Lung (tissue), 12 donors: ENCODE measurements around the gene ENTPD5. TPM values are rescaled to one million over a fixed set of nuclear protein-coding genes. Genes with fewer than 3 reads are reported as not detected.

ENCODE experiments used
- ATAC-seq: fragments of 200-7000 bp; cut with Tn5 transposase; one replicate; pipeline ENCODE4 v1.9.1; 2020; ENCODE audit warnings: moderate number of reproducible peaks; ENCODE audit not compliant: insufficient read depth, low FRiP score
- DNase-seq, 3 donors: peaks; one replicate each; pipeline ENCODE4 v3.0.0-alpha.2; 2013 to 2017
- H3K27ac ChIP-seq, 2 donors: one replicate each; pipeline ENCODE4 v1.5.1; 2013; ENCODE audit warnings: mild to moderate bottlenecking in 2 of 2, moderate library complexity in 2 of 2, control low read depth in 1 of 2, inconsistent platforms in 1 of 2, low read depth in 1 of 2, low read length in 1 of 2
- H3K27me3 ChIP-seq, 3 donors: one replicate each; pipeline ENCODE4 v1.5.1; 2013; ENCODE audit warnings: low read length in 2 of 3; ENCODE audit not compliant: control insufficient read depth in 3 of 3, insufficient read depth in 3 of 3
- H3K36me3 ChIP-seq, 4 donors: one replicate each; pipeline ENCODE4 v1.5.1; 2013; ENCODE audit warnings: low read length in 4 of 4, mild to moderate bottlenecking in 1 of 4, moderate library complexity in 1 of 4; ENCODE audit not compliant: control insufficient read depth in 4 of 4, insufficient read depth in 4 of 4
- H3K4me1 ChIP-seq, 5 donors: one replicate each; pipeline ENCODE4 v1.5.1; 2013; ENCODE audit warnings: low read length in 5 of 5, mild to moderate bottlenecking in 2 of 5, moderate library complexity in 1 of 5; ENCODE audit not compliant: control insufficient read depth in 5 of 5, insufficient read depth in 5 of 5
- H3K4me3 ChIP-seq: one replicate; pipeline ENCODE4 v1.5.1; 2013; ENCODE audit warnings: mild to moderate bottlenecking, control low read depth, moderate library complexity
- H3K9ac ChIP-seq, 2 donors: one replicate each; pipeline ENCODE4 v1.5.1; 2013; ENCODE audit warnings: low read length in 2 of 2, control low read depth in 1 of 2; ENCODE audit not compliant: insufficient read depth in 1 of 2
- H3K9me3 ChIP-seq, 4 donors: one replicate each; pipeline ENCODE4 v1.5.1; 2013; ENCODE audit warnings: low read length in 3 of 4, mild to moderate bottlenecking in 1 of 4, moderate library complexity in 1 of 4; ENCODE audit not compliant: control insufficient read depth in 4 of 4, insufficient read depth in 3 of 4
- WGBS, 2 donors: extraction: QIAGEN DNeasy Blood & Tissue Kit; methylation state at CpG; one replicate each; pipeline ENCODE4 v1.1.7; 2013; 5-methylcytosine and 5-hydroxymethylcytosine counted together
- polyA plus RNA-seq, 2 donors: library from polyadenylated mRNA; stranded (reverse); fragments of 200-250 nt; gene quantifications; one replicate each; pipeline ENCODE4 v1.2.1, GENCODE V29; 2013
- total RNA-seq, 2 donors: library from RNA; depleted of rRNA in 1 of 2; stranded (reverse); fragments of >200 nt in 1 of 2; gene quantifications; one replicate each; pipeline ENCODE4 v1.2.1, GENCODE V29; 2014 to 2021
- TF ChIP-seq, protein P1 (sequence below): IDR thresholded peaks from 2 replicates; pipeline ENCODE4 v1.5.1; 2012; ENCODE audit warnings: mild to moderate bottlenecking; ENCODE audit errors: control extremely low read depth, extremely low read depth
- donor health status: control.
- donor health status: control.
- donor health status: Bipolar disorder and iron deficiency.
- donor health status: healthy.
- donor health status: DM: yes; HTN: yes; CAD: no.

ENTPD5 gene
- total and polyA plus RNA-seq, 4 donors, result 5.5 to 18.4 (median 9.3) TPM

DNA sequence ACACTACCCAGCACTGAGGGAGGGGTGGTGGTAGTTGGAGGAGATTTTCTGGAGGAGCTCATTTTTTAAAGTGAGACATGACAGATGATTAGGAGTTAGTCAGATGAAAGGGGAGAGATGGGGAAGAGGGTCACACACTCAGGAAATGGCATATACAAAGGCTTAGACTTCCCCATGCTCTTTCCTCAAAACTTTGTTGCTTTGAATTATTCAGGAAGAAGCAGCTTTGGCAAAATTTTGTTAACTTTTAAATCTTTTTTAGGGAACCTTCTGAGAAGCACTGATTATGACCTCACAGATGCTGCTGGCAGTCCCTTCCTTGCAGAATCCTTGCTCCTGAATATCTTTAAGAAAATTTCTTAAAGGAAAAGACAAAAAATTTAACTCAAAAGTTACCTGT, 45.3 kb upstream of the ENTPD5 start:
- Histone ChIP-seq H3K27me3 (no peaks in the 10 kb centered on the region), H3K9me3 (no peaks in the 10 kb centered on the region), H3K9ac (no peak overlapping the region), H3K4me3 (no peak overlapping the region), H3K4me1 (peaks cover 0 to 6% (median 0%) of the 10 kb centered on the region in 5 donors), H3K36me3 (peaks cover 12 to 43% (median 30%) of the 10 kb centered on the region in 4 donors), H3K27ac (no peak overlapping the region)
- DNase-seq (no peak), ATAC-seq (no peak)
- TF ChIP-seq, protein P1, sequence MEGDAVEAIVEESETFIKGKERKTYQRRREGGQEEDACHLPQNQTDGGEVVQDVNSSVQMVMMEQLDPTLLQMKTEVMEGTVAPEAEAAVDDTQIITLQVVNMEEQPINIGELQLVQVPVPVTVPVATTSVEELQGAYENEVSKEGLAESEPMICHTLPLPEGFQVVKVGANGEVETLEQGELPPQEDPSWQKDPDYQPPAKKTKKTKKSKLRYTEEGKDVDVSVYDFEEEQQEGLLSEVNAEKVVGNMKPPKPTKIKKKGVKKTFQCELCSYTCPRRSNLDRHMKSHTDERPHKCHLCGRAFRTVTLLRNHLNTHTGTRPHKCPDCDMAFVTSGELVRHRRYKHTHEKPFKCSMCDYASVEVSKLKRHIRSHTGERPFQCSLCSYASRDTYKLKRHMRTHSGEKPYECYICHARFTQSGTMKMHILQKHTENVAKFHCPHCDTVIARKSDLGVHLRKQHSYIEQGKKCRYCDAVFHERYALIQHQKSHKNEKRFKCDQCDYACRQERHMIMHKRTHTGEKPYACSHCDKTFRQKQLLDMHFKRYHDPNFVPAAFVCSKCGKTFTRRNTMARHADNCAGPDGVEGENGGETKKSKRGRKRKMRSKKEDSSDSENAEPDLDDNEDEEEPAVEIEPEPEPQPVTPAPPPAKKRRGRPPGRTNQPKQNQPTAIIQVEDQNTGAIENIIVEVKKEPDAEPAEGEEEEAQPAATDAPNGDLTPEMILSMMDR, result no peak

- Histone ChIP-seq H3K4me1 (peaks cover 0 to 6% (median 0%) of the 10 kb centered on the region in 5 donors), H3K27me3 (no peaks in the 10 kb centered on the region), H3K4me3 (no peak overlapping the region), H3K9me3 (no peaks in the 10 kb centered on the region), H3K36me3 (peaks cover 8 to 40% (median 27%) of the 10 kb centered on the region in 4 donors), H3K27ac (no peak overlapping the region), H3K9ac (no peak overlapping the region)
- TF ChIP-seq, protein P1, result no peak
- 81 to 88% methylated on average over 2 of the region's 2 CpGs for WGBS, 2 donors
- DNase-seq (no peak), ATAC-seq (no peak)
Observed at GRCh38 chr14:74062809-74063150, 43.7 kb upstream of the ENTPD5 start.

- TF ChIP-seq, protein P1, result no peak
- no peak overlapping the region for H3K9ac ChIP-seq
- no peaks in the 10 kb centered on the region for H3K27me3 ChIP-seq
- H3K4me3 ChIP-seq, result no peak overlapping the region
- H3K4me1 ChIP-seq, result no peaks in the 10 kb centered on the region
- ATAC-seq, result no peak
- 60 to 63% methylated on average over 3 of the region's 3 CpGs for WGBS, 2 donors
- H3K36me3 ChIP-seq, result peaks cover 0 to 7% (median under 1%) of the 10 kb centered on the region in 4 donors
- no peaks in the 10 kb centered on the region for H3K9me3 ChIP-seq
- H3K27ac ChIP-seq, result no peak overlapping the region
- no peak for DNase-seq
Observed at GRCh38 chr14:74049876-74050495, 30.9 kb upstream of the ENTPD5 start.

DNA sequence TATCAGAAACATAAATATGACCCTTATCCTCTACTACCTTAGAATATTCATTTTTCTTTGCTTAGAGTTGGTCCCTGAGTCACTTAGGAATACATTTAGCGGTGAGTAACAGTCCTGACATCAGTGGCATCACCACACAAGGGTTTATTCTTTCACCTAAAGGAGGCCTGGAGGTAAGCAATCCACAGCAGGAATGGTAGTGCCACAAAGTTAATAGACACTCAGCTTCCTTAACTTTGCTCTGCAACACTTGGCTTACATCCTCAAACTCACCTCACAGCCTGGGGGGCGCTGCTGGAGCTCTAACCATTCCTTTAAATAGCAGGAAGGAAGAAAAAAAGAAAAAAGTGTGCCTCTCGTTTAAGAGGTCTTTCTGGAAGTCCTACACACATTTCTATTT, 29.2 kb upstream of the ENTPD5 start:
- TF ChIP-seq, protein P1, result no peak
- no peak overlapping the region for H3K9ac ChIP-seq
- H3K4me1 ChIP-seq, result no peaks in the 10 kb centered on the region
- H3K9me3 ChIP-seq, result no peaks in the 10 kb centered on the region
- H3K4me3 ChIP-seq, result no peak overlapping the region
- no peak overlapping the region for H3K27ac ChIP-seq
- peaks cover 0 to 7% (median under 1%) of the 10 kb centered on the region in 4 donors for H3K36me3 ChIP-seq
- no peaks in the 10 kb centered on the region for H3K27me3 ChIP-seq
- DNase-seq (peak in 1 of 3 donors; percentile 14), ATAC-seq (no peak)
- WGBS, 2 donors, result 43 to 57% methylated on average over 3 of the region's 3 CpGs
